H1 (cell line): ENCODE measurements around the gene CYB561D2. TPM values are rescaled to one million over a fixed set of nuclear protein-coding genes. Genes with fewer than 3 reads are reported as not detected.

ENCODE experiments used
- CTCF ChIA-PET: fragments of 300-600 bp; sonication (Branson Sonifier 250); formaldehyde crosslinking; loops from one replicate; lab custom pipeline; 2021; ENCODE audit not compliant: partially characterized antibody; lab: Charles Lee
- POLR2A ChIA-PET: fragments of 300-600 bp; sonication (Branson Sonifier 250); formaldehyde crosslinking; loops from one replicate; lab custom pipeline; 2021; ENCODE audit warnings: inconsistent platforms; ENCODE audit not compliant: partially characterized antibody; lab: Charles Lee
- DNase-seq, 2 experiments: peaks; one replicate each; pipeline versions ENCODE4 v3.0.0 to v3.0.0-alpha.2; 2010 to 2022; ENCODE audit warnings: low spot score in 2 of 2, low read depth in 1 of 2, mixed read lengths in 1 of 2
- FAIRE-seq: peaks from 2 replicates; lab custom pipeline; 2011; peaks lifted over from hg19 to GRCh38; lab: Jason Lieb, UNC
- H2AFZ ChIP-seq: 2 replicates; pipeline ENCODE4 v1.8.1; 2012; ENCODE audit warnings: low read length, inconsistent platforms
- H2AK5ac ChIP-seq: 2 replicates; pipeline ENCODE4 v1.6.1; 2013; ENCODE audit warnings: low read depth, low read length
- H2BK120ac ChIP-seq: replicated peaks from 2 replicates; pipeline ENCODE3; 2013; ENCODE audit warnings: low read depth, low read length, inconsistent platforms
- H2BK12ac ChIP-seq: 2 replicates; pipeline ENCODE4 v1.6.1; 2013; ENCODE audit warnings: low read depth, low read length
- H2BK15ac ChIP-seq: 2 replicates; pipeline ENCODE4 v1.6.1; 2013; ENCODE audit warnings: low read length
- H2BK20ac ChIP-seq: 2 replicates; pipeline ENCODE4 v1.6.1; 2013; ENCODE audit warnings: low read length
- H2BK5ac ChIP-seq: 2 replicates; pipeline ENCODE4 v1.6.1; 2013; ENCODE audit warnings: low read depth, low read length
- H3K14ac ChIP-seq: 2 replicates; pipeline ENCODE4 v1.6.1; 2013; ENCODE audit warnings: inconsistent platforms; ENCODE audit not compliant: insufficient read length
- H3K18ac ChIP-seq: 2 replicates; pipeline ENCODE4 v1.6.1; 2013; ENCODE audit warnings: low read length; ENCODE audit errors: extremely low read depth
- H3K23ac ChIP-seq: 2 replicates; pipeline ENCODE4 v1.6.1; 2013; ENCODE audit warnings: inconsistent platforms; ENCODE audit not compliant: insufficient read length
- H3K23me2 ChIP-seq: 2 replicates; pipeline ENCODE4 v1.6.1; 2013; ENCODE audit warnings: low read depth, low read length
- H3K27ac ChIP-seq: 2 replicates; pipeline ENCODE4 v1.6.1; 2011; ENCODE audit warnings: low read depth, low read length, inconsistent platforms
- H3K27me3 ChIP-seq, 4 experiments: replicated peaks in 1 of 4; 1 replicate in 1 of 4; 2 replicates in 3 of 4; pipeline versions ENCODE4 v1.6.1 to v1.8.1; 2011 to 2013; ENCODE audit warnings: low read length in 3 of 4, mild to moderate bottlenecking in 3 of 4, inconsistent platforms in 2 of 4, mixed read lengths in 2 of 4, moderate library complexity in 1 of 4; ENCODE audit not compliant: control insufficient read depth in 3 of 4, insufficient read depth in 3 of 4; ENCODE audit errors: extremely low read depth in 1 of 4
- H3K36me3 ChIP-seq, 4 experiments: 2 replicates each; pipeline versions ENCODE4 v1.6.1 to v1.8.1; 2011 to 2013; ENCODE audit warnings: mild to moderate bottlenecking in 4 of 4, low read length in 3 of 4, moderate library complexity in 2 of 4, control low read depth in 1 of 4, inconsistent platforms in 1 of 4; ENCODE audit not compliant: insufficient read depth in 4 of 4, control insufficient read depth in 2 of 4
- H3K4ac ChIP-seq: replicated peaks from 2 replicates; pipeline ENCODE3; 2013; ENCODE audit warnings: low read length, low read depth, mixed read lengths, inconsistent platforms; ENCODE audit not compliant: insufficient read length
- H3K4me1 ChIP-seq, 4 experiments: replicated peaks in 1 of 4; 1 replicate in 1 of 4; 2 replicates in 3 of 4; pipeline versions ENCODE4 v1.6.1 to v1.8.1; 2011 to 2013; ENCODE audit warnings: low read length in 3 of 4, inconsistent platforms in 2 of 4, mixed read lengths in 1 of 4; ENCODE audit not compliant: insufficient read depth in 4 of 4, control insufficient read depth in 3 of 4
- H3K4me2 ChIP-seq, 2 experiments: 2 replicates each; pipeline versions ENCODE4 v1.6.1 to v1.8.1; 2011 to 2013; ENCODE audit warnings: low read depth in 2 of 2, low read length in 2 of 2, control low read depth in 1 of 2, inconsistent platforms in 1 of 2, mild to moderate bottlenecking in 1 of 2; ENCODE audit not compliant: insufficient read depth in 1 of 2
- H3K4me3 ChIP-seq, 4 experiments: fragments of 200-600, 300-600 bp in 1 of 4; sonication (generic), shearing (Covaris generic), sonication (Bioruptor Twin) in 1 of 4; 2 replicates each; pipeline versions ENCODE4 v1.5.1 to v1.8.1; 2011 to 2016; ENCODE audit warnings: low read length in 4 of 4, low read depth in 3 of 4, control low read depth in 2 of 4, inconsistent platforms in 2 of 4, mild to moderate bottlenecking in 2 of 4, mixed read lengths in 1 of 4, moderate library complexity in 1 of 4; ENCODE audit not compliant: insufficient read depth in 2 of 4; ENCODE audit errors: extremely low read depth in 1 of 4
- H3K56ac ChIP-seq: replicated peaks from 2 replicates; pipeline ENCODE3; 2013; ENCODE audit warnings: low read depth, mild to moderate bottlenecking, mixed read lengths, low read length, inconsistent platforms; ENCODE audit not compliant: insufficient read length
- H3K79me1 ChIP-seq: 2 replicates; pipeline ENCODE4 v1.6.1; 2013; ENCODE audit warnings: low read depth, low read length, control low read depth
- H3K79me2 ChIP-seq, 2 experiments: 2 replicates each; pipeline versions ENCODE4 v1.6.1 to v1.8.1; 2012 to 2013; ENCODE audit warnings: low read length in 2 of 2, mild to moderate bottlenecking in 2 of 2, inconsistent platforms in 1 of 2; ENCODE audit not compliant: insufficient read depth in 2 of 2, control insufficient read depth in 1 of 2
- H3K9ac ChIP-seq, 4 experiments: replicated peaks in 1 of 4; 1 replicate in 1 of 4; 2 replicates in 3 of 4; pipeline versions ENCODE4 v1.6.1 to v1.8.1; 2011 to 2013; ENCODE audit warnings: low read depth in 3 of 4, low read length in 3 of 4, control low read depth in 2 of 4, mild to moderate bottlenecking in 2 of 4, moderate library complexity in 2 of 4, inconsistent platforms in 1 of 4; ENCODE audit errors: extremely low read depth in 1 of 4
- H3K9me3 ChIP-seq, 2 experiments: 2 replicates each; pipeline versions ENCODE4 v1.6.1 to v1.8.1; 2012 to 2013; ENCODE audit warnings: mild to moderate bottlenecking in 2 of 2, moderate library complexity in 2 of 2, control low read depth in 1 of 2, inconsistent platforms in 1 of 2, low read depth in 1 of 2, low read length in 1 of 2, mixed read lengths in 1 of 2; ENCODE audit not compliant: insufficient read depth in 2 of 2
- H4K20me1 ChIP-seq, 2 experiments: replicated peaks in 1 of 2; 2 replicates each; pipeline versions ENCODE3 to v1.8.1; 2011 to 2013; ENCODE audit warnings: inconsistent platforms in 2 of 2, low read length in 2 of 2, mild to moderate bottlenecking in 1 of 2; ENCODE audit not compliant: insufficient read depth in 2 of 2, control insufficient read depth in 1 of 2
- H4K5ac ChIP-seq: 2 replicates; pipeline ENCODE4 v1.6.1; 2013; ENCODE audit warnings: low read length, low read depth, mixed read lengths, inconsistent platforms; ENCODE audit not compliant: insufficient read length
- H4K8ac ChIP-seq: 2 replicates; pipeline ENCODE4 v1.8.0; 2013; ENCODE audit warnings: mild to moderate bottlenecking, moderate library complexity, low read length, inconsistent platforms; ENCODE audit not compliant: insufficient read depth; ENCODE audit errors: extremely low read depth
- H4K91ac ChIP-seq: replicated peaks from 2 replicates; pipeline ENCODE3; 2013; ENCODE audit warnings: low read length, mixed read lengths, inconsistent platforms; ENCODE audit not compliant: insufficient read length
- RAD21 ChIP-seq, 2 experiments: IDR thresholded peaks in 1 of 2; conservative IDR thresholded peaks in 1 of 2; 2 replicates each; pipeline ENCODE4 v1.6.1; 2011; ENCODE audit warnings: low read depth in 2 of 2, low read length in 2 of 2, improper control_type of control experiment in 1 of 2, inconsistent platforms in 1 of 2, mild to moderate bottlenecking in 1 of 2, moderate library complexity in 1 of 2
- RNF2 ChIP-seq: fragments of 200-900, 300-1000 bp; sonication (generic); IDR thresholded peaks from 2 replicates; pipeline ENCODE4 v1.7.1; 2016; ENCODE audit warnings: borderline replicate concordance, low read depth, mild to moderate bottlenecking, antibody characterized with exemption, low read length; ENCODE audit not compliant: poor library complexity, severe bottlenecking; ENCODE audit errors: missing control alignments
- SUZ12 ChIP-seq: fragments of 200-600 bp; sonication (generic); IDR thresholded peaks from 2 replicates; pipeline ENCODE4 v1.6.1; 2012; ENCODE audit warnings: mild to moderate bottlenecking, inconsistent platforms, low read length, moderate library complexity, mixed read lengths
- WGBS, 2 experiments: shearing (Covaris generic) in 1 of 2; methylation state at CpG; one replicate each; pipeline versions ENCODE4 v1.1.6 to v1.1.7; 2013 to 2015; ENCODE audit warnings: low lambda C conversion rate in 2 of 2, mixed read lengths in 2 of 2, inconsistent platforms in 1 of 2, low coverage in 1 of 2, missing lambda C conversion rate in 1 of 2; ENCODE audit not compliant: insufficient replicate concordance in 2 of 2, insufficient coverage in 1 of 2, insufficient read length in 1 of 2; ENCODE audit errors: extremely low coverage in 1 of 2, missing lambda C conversion rate in 1 of 2; 5-methylcytosine and 5-hydroxymethylcytosine counted together
- polyA plus RNA-seq, 7 experiments: library from polyadenylated mRNA; depleted of rRNA in 3 of 7; stranded (reverse) in 5 of 7; unstranded in 2 of 7; fragments of >200 nt in 5 of 7; fragments of 200-250 nt in 2 of 7; gene quantifications; 1 replicate in 5 of 7; 2 replicates in 1 of 7; 4 replicates in 1 of 7; pipeline versions ENCODE4 v1.2.1 to v1.2.3, GENCODE V29; 2011 to 2013; ENCODE audit warnings: missing spikeins in 2 of 7, mixed read lengths in 2 of 7
- total RNA-seq: library from RNA; stranded (reverse); fragmentation: NEBNext Ultra II Directional; extraction: Animal tissue kit (Norgen Biotek cat#: 25700); gene quantifications from 2 replicates; pipeline ENCODE4 v1.2.1, GENCODE V29; 2021

The CYB561D2 gene
- total and polyA plus RNA-seq, 2 of the 8 experiments (the other 6 are each of a cell fraction or from before 2014, with no cell fraction given) = 9.8 to 34.0 TPM

DNA sequence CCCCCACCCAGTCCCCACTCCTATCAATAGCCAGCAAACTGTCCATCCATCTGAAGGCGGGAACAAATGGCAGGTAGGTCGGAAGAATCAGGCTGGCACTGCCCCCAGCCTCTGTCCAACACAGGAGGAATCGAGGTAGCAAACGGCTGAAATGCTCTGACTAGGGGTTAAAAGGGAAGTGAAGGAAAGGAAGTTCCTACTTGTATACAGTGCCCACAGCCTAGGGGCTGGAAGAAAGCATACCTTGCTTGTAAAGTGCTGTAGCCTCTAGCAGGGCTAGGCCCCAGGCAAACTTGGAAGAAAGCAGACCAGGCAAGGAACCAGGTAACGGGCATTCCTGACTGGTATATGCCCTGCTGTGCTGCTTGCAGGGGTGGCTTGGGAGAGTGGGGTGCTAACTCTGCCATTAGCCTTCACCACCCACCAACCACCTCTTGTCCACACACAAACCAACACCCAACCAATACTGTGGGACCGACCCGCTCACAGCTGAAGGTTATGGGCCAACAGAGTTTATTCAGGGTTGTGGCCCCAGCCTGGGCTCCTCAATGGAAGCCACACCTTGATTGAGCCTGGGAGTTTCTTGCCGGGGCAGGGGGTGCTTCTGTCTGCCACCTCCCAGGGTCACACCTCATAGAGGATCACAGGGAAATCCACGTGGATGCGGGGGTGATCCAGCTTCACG lies 25.0 kb upstream of the CYB561D2 start:
- Histone ChIP-seq H4K8ac (no peak overlapping the region), H2BK12ac (no peak overlapping the region), H3K27ac (no peak overlapping the region), H3K23ac (no peak overlapping the region), H3K4me1 (peaks cover 0 to 29% (median 14%) of the 10 kb centered on the region in 4 experiments; a peak in 6 of 7 replicates), H3K4ac (no peak overlapping the region), H3K79me1 (peaks cover 7% of the 10 kb centered on the region), H3K56ac (no peak overlapping the region), H4K5ac (no peak overlapping the region), H3K9ac (no peak overlapping the region), H2AFZ (no peak overlapping the region), H4K91ac (no peak overlapping the region), H3K27me3 (no peaks in the 10 kb centered on the region), H2BK15ac (no peak overlapping the region), H2BK5ac (no peak overlapping the region), H3K23me2 (peaks cover 22% of the 10 kb centered on the region), H2AK5ac (no peak overlapping the region), H2BK20ac (no peak overlapping the region), H3K14ac (no peak overlapping the region), H4K20me1 (peaks cover under 1 to 6% of the 10 kb centered on the region in 2 experiments), H3K9me3 (no peaks in the 10 kb centered on the region), H2BK120ac (no peak overlapping the region), H3K18ac (no peak overlapping the region), H3K36me3 (peaks cover 8 to 18% (median 10%) of the 10 kb centered on the region in 4 experiments; a peak in 7 of 8 replicates), H3K79me2 (peaks cover 0 to 13% of the 10 kb centered on the region in 2 experiments; a peak in 2 of 4 replicates), H3K4me2 (no peak overlapping the region), H3K4me3 (no peak overlapping the region)
- CTCF ChIA-PET = interaction anchor here (0.8 to 7.5 kb wide), 11 partner anchors 10 to 107 kb away, joined by 3 to 75 read pairs (median 5); partner anchors contain the start of genes HYAL1 and LSMEM2
- FAIRE-seq (no peak), DNase-seq (no peak)
- POLR2A ChIA-PET = interaction anchor here (0.8 to 4.3 kb wide), 4 partner anchors 15 to 302 kb away, joined by 3 to 29 read pairs (median 10); partner anchors contain the start of genes HYAL1, IFRD2 and RASSF1
- 92% methylated on average over 11 of the region's 11 CpGs; no CpG with 5 or more reads in 1 of the 2 experiments for WGBS, 2 experiments
- TF ChIP-seq SUZ12 (no peak), RAD21 (IDR thresholded peaks at IDR 0.05 in 1 of 2, conservative IDR thresholded peaks at IDR 0.05 in 1 of 2; ENCODE audit: low read depth in 2 of 2, low read length in 2 of 2) (no peak), RNF2 (no peak)
